ENCODE measurements around the gene SNX19. TPM values are rescaled to one million over a fixed set of nuclear protein-coding genes. Genes with fewer than 3 reads are reported as not detected.

The SNX19 gene
- total RNA-seq, 1 donor from 2014 or later = 32.8 TPM

DNA sequence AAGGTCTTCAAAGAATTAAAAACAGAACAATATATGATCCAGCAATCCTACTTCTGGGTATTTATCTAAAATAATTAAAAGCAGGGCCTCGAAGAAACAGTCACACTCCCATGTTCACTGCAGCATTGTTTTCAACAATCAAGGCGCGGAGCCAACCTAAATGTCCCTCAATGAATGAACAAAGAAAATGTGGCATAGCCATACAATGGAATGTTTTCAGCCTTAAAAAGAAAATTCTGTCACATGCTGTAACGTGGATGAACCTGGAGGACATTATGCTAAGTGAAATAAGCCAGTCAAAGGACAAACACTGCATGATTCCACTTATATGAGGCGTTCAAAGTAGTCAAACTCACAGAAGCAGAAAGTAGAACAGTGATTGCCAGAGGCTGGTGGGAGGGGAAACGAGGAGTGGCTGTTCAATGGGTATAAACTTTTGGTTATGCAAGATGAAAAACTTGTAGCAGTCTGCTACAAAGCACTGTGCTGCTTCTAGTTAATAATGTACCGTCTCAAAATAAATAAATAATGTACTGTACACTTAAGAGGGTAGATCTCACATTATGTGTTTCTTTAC is 41.2 kb downstream of the SNX19 start:
- H2AFZ ChIP-seq (replicated peaks) = no peak overlapping the region
- no peaks in the 10 kb centered on the region for H3F3A ChIP-seq (ENCODE audit: low read depth)
- no peaks in the 10 kb centered on the region for H4K20me1 ChIP-seq (ENCODE audit: low read depth)
- DNase-seq (ENCODE audit: low spot score) = no peak
- Mint-ChIP-seq H3K27ac (no peak overlapping the region), H3K4me1 (peaks cover 12% of the 10 kb centered on the region), H3K27me3 (ENCODE audit: insufficient read depth, low read depth) (no peaks in the 10 kb centered on the region), H3K9me3 (no peaks in the 10 kb centered on the region), H3K36me3 (peaks cover 49% of the 10 kb centered on the region), H3K4me3 (no peak overlapping the region)
- H3K36me3 ChIP-seq = no peaks in the 10 kb centered on the region
- H3K4me3 ChIP-seq = no peak overlapping the region
- no peak overlapping the region for H3K9ac ChIP-seq
- H3K4me2 ChIP-seq = no peak overlapping the region
- no peak overlapping the region for H3K27ac ChIP-seq
- no peaks in the 10 kb centered on the region for H3K27me3 ChIP-seq
- TF ChIP-seq EZH2 (IDR thresholded peaks at IDR 0.05) (no peak), EZH2phosphoT487 (IDR thresholded peaks at IDR 0.05) (no peak)
- TF ChIP-seq, protein P1, sequence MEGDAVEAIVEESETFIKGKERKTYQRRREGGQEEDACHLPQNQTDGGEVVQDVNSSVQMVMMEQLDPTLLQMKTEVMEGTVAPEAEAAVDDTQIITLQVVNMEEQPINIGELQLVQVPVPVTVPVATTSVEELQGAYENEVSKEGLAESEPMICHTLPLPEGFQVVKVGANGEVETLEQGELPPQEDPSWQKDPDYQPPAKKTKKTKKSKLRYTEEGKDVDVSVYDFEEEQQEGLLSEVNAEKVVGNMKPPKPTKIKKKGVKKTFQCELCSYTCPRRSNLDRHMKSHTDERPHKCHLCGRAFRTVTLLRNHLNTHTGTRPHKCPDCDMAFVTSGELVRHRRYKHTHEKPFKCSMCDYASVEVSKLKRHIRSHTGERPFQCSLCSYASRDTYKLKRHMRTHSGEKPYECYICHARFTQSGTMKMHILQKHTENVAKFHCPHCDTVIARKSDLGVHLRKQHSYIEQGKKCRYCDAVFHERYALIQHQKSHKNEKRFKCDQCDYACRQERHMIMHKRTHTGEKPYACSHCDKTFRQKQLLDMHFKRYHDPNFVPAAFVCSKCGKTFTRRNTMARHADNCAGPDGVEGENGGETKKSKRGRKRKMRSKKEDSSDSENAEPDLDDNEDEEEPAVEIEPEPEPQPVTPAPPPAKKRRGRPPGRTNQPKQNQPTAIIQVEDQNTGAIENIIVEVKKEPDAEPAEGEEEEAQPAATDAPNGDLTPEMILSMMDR (IDR thresholded peaks at IDR 0.05) = no peak
- H3K4me1 ChIP-seq = no peaks in the 10 kb centered on the region
- no peaks in the 10 kb centered on the region for H3K79me2 ChIP-seq (ENCODE audit: low read depth)
- H3K9me3 ChIP-seq (ENCODE audit: low read depth) = no peaks in the 10 kb centered on the region

- H3K36me3 ChIP-seq = no peaks in the 10 kb centered on the region
- no peak overlapping the region for H3K9ac ChIP-seq
- Mint-ChIP-seq H3K27ac (no peak overlapping the region), H3K4me1 (peaks cover 17% of the 10 kb centered on the region), H3K27me3 (ENCODE audit: insufficient read depth, low read depth) (no peaks in the 10 kb centered on the region), H3K36me3 (peaks cover 46% of the 10 kb centered on the region), H3K4me3 (no peak overlapping the region), H3K9me3 (no peaks in the 10 kb centered on the region)
- no peaks in the 10 kb centered on the region for H3F3A ChIP-seq (ENCODE audit: low read depth)
- TF ChIP-seq EZH2 (IDR thresholded peaks at IDR 0.05) (no peak), EZH2phosphoT487 (IDR thresholded peaks at IDR 0.05) (no peak)
- TF ChIP-seq, protein P1 (IDR thresholded peaks at IDR 0.05) = no peak
- no peak overlapping the region for H3K27ac ChIP-seq
- H4K20me1 ChIP-seq (ENCODE audit: low read depth) = no peaks in the 10 kb centered on the region
- no peaks in the 10 kb centered on the region for H3K4me1 ChIP-seq
- DNase-seq (ENCODE audit: low spot score) = no peak
- H3K9me3 ChIP-seq (ENCODE audit: low read depth) = no peaks in the 10 kb centered on the region
- H3K27me3 ChIP-seq = no peaks in the 10 kb centered on the region
- H3K79me2 ChIP-seq (ENCODE audit: low read depth) = no peaks in the 10 kb centered on the region
- H3K4me2 ChIP-seq = no peak overlapping the region
- no peak overlapping the region for H3K4me3 ChIP-seq
- H2AFZ ChIP-seq (replicated peaks) = no peak overlapping the region
Measured at GRCh38 chr11:130874396-130874795, 41.9 kb downstream of the SNX19 start.

DNA sequence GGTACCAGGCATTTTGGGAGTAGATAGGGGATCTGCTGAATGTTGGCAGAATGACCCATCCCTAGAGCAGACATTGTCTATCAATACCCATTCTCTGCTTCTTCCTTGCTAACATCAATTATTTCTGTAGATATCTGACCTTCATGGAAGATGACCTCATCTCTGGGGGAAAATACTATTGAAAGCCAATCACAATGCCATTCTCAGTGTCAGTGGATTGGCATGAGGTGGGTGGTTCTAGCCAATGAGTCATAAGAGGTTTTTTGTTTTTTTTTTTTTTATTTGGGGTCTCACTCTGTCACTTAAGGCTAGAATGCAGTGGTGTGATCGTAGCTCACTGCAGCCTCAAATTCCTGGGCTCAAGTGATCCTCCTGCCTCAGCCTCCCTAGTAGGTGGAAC is 42.5 kb downstream of the SNX19 start:
- H3K27me3 Mint-ChIP-seq (ENCODE audit: insufficient read depth, low read depth) = no peaks in the 10 kb centered on the region
- Histone ChIP-seq H3K27me3 (no peaks in the 10 kb centered on the region), H3K79me2 (ENCODE audit: low read depth) (no peaks in the 10 kb centered on the region), H3K4me1 (peaks cover 6% of the 10 kb centered on the region), H3F3A (ENCODE audit: low read depth) (no peaks in the 10 kb centered on the region), H3K4me3 (no peak overlapping the region), H3K36me3 (no peaks in the 10 kb centered on the region), H4K20me1 (ENCODE audit: low read depth) (no peaks in the 10 kb centered on the region), H3K4me2 (no peak overlapping the region), H3K27ac (no peak overlapping the region), H2AFZ (replicated peaks) (no peak overlapping the region), H3K9me3 (ENCODE audit: low read depth) (no peaks in the 10 kb centered on the region), H3K9ac (no peak overlapping the region)
- H3K4me1 Mint-ChIP-seq = peaks cover 22% of the 10 kb centered on the region
- no peaks in the 10 kb centered on the region for H3K9me3 Mint-ChIP-seq
- TF ChIP-seq EZH2phosphoT487 (IDR thresholded peaks at IDR 0.05) (no peak), EZH2 (IDR thresholded peaks at IDR 0.05) (no peak)
- TF ChIP-seq, protein P1 (IDR thresholded peaks at IDR 0.05) = no peak
- no peak overlapping the region for H3K27ac Mint-ChIP-seq
- no peak for DNase-seq (ENCODE audit: low spot score)
- no peak overlapping the region for H3K4me3 Mint-ChIP-seq
- H3K36me3 Mint-ChIP-seq = peaks cover 43% of the 10 kb centered on the region

Data from neural progenitor cell (in vitro differentiated cells).